ENCODE measurements around the gene CREB3L2. TPM values are rescaled to one million over a fixed set of nuclear protein-coding genes. Genes with fewer than 3 reads are reported as not detected.

The CREB3L2 gene
- total and polyA plus RNA-seq, 11 donors = 4.0 to 40.6 (median 21.8) TPM

GRCh38 chr7:137893143-137893742 lies 108.6 kb downstream of the CREB3L2 start:
- Histone ChIP-seq H3K36me3 (peaks cover 0 to 89% (median 61%) of the 10 kb centered on the region in 9 donors), H3K4me3 (no peak overlapping the region), H3K27me3 (no peaks in the 10 kb centered on the region), H3K4me1 (peaks cover 0 to 24% (median 11%) of the 10 kb centered on the region in 12 donors), H3K27ac (no peak overlapping the region), H3K9me3 (no peaks in the 10 kb centered on the region)
- ATAC-seq = no peak
- intact Hi-C loops (cut with DNase I) = loop anchor here in 1 of 10 donors (10.0 kb wide), 2 partner anchors 78 to 842 kb away; no protein-coding TSS in a partner anchor
- no peak for DNase-seq
- TF ChIP-seq POLR2A (IDR thresholded peaks at IDR 0.05) (no peak), CTCF (IDR thresholded peaks at IDR 0.05) (no peak)

- ATAC-seq = peak in 1 of 4 donors; percentile 21
- no peak for TF ChIP-seq CTCF (IDR thresholded peaks at IDR 0.05)
- TF ChIP-seq POLR2A (IDR thresholded peaks at IDR 0.05) = no peak
- H3K27me3 ChIP-seq = no peaks in the 10 kb centered on the region
- DNase-seq = no peak
- peaks cover 0 to 29% (median 12%) of the 10 kb centered on the region in 12 donors for H3K4me1 ChIP-seq
- 62 to 69% (median 68%) methylated on average over 4 of the region's 4 CpGs for WGBS, 4 donors
- no peak overlapping the region for H3K4me3 ChIP-seq
- peak overlapping the region in 8 of 12 donors; percentile 36 to 65 (median 52) for H3K27ac ChIP-seq
- peaks cover 0 to 76% (median 56%) of the 10 kb centered on the region in 9 donors for H3K36me3 ChIP-seq
- intact Hi-C loops (cut with DNase I) = loop anchor here in 1 of 10 donors (10.0 kb wide), 2 partner anchors 76 to 844 kb away; no protein-coding TSS in a partner anchor
- no peaks in the 10 kb centered on the region for H3K9me3 ChIP-seq
These were observed 110.8 kb downstream of the CREB3L2 start for GRCh38 chr7:137891016-137891655.

- Histone ChIP-seq H3K4me3 (no peak overlapping the region), H3K27ac (peak overlapping the region in 9 of 12 donors; percentile 6 to 65 (median 48)), H3K27me3 (no peaks in the 10 kb centered on the region), H3K36me3 (peaks cover 0 to 76% (median 56%) of the 10 kb centered on the region in 9 donors), H3K4me1 (peaks cover 0 to 32% (median 14%) of the 10 kb centered on the region in 12 donors), H3K9me3 (no peaks in the 10 kb centered on the region)
- intact Hi-C loops (cut with DNase I) = loop anchor here in 1 of 10 donors (10.0 kb wide), 2 partner anchors 76 to 844 kb away; no protein-coding TSS in a partner anchor
- ATAC-seq (peak; percentile 67 to 93 (median 91)), DNase-seq (peak in 4 of 5 donors; percentile 54 to 79 (median 60))
- WGBS, 4 donors = 23 to 45% (median 37%) methylated on average over 3 of the region's 3 CpGs
- no peak for TF ChIP-seq CTCF (IDR thresholded peaks at IDR 0.05)
- no peak for TF ChIP-seq POLR2A (IDR thresholded peaks at IDR 0.05)
These were observed 111.4 kb downstream of the CREB3L2 start for GRCh38 chr7:137890449-137890921.

- Histone ChIP-seq H3K27ac (no peak overlapping the region), H3K9me3 (no peaks in the 10 kb centered on the region), H3K27me3 (no peaks in the 10 kb centered on the region), H3K4me1 (peaks cover 0 to 32% (median 14%) of the 10 kb centered on the region in 12 donors), H3K4me3 (no peak overlapping the region), H3K36me3 (peaks cover 3 to 76% (median 57%) of the 10 kb centered on the region in 9 donors)
- intact Hi-C loops (cut with DNase I) = no loop called here
- DNase-seq (no peak), ATAC-seq (no peak)
- no peak for TF ChIP-seq POLR2A (IDR thresholded peaks at IDR 0.05)
- WGBS, 4 donors = 71 to 84% (median 78%) methylated on average over 2 of the region's 2 CpGs
These were observed 113.6 kb downstream of the CREB3L2 start for GRCh38 chr7:137888241-137888640.
